Esophagus muscularis mucosa (tissue), 4 donors: Measurements from ENCODE around the gene TGM6. TPM values are rescaled to one million over a fixed set of nuclear protein-coding genes. Genes with fewer than 3 reads are reported as not detected.
A peak's percentile ranks its signal among the peaks of the same experiment; 100 is the strongest.

ENCODE experiments used
- DNase-seq: peaks from one replicate; pipeline ENCODE4 v3.0.0-alpha.2; 2017; ENCODE audit errors: extremely low spot score
- H3K27ac ChIP-seq, 4 donors: fragments of 200-600 bp; sonication (generic); replicated peaks in 1 of 4; 1 replicate in 3 of 4; 2 replicates in 1 of 4; pipeline ENCODE4 v1.5.1; 2016 to 2019; ENCODE audit warnings: mild to moderate bottlenecking in 1 of 4
- H3K27me3 ChIP-seq, 4 donors: fragments of 200-600 bp; sonication (generic); one replicate each; pipeline versions ENCODE4 v1.5.1 to v1.6.0; 2016 to 2019
- H3K36me3 ChIP-seq, 4 donors: fragments of 200-600 bp; sonication (generic); one replicate each; pipeline ENCODE4 v1.5.1; 2016 to 2019
- H3K4me1 ChIP-seq, 4 donors: fragments of 200-600 bp; sonication (generic); one replicate each; pipeline ENCODE4 v1.5.1; 2016 to 2019
- H3K4me3 ChIP-seq, 4 donors: fragments of 200-600 bp; sonication (generic); 1 replicate in 2 of 4; 2 replicates in 2 of 4; pipeline ENCODE4 v1.5.1; 2016 to 2019; ENCODE audit warnings: mild to moderate bottlenecking in 4 of 4, moderate library complexity in 1 of 4
- H3K9me3 ChIP-seq, 4 donors: fragments of 200-600 bp; sonication (generic); 1 replicate in 3 of 4; 2 replicates in 1 of 4; pipeline ENCODE4 v1.5.1; 2016 to 2019
- EP300 ChIP-seq: sonication (generic); formaldehyde crosslinking; IDR thresholded peaks from one replicate; pipeline ENCODE4 v1.6.1; 2017; ENCODE audit warnings: antibody characterized with exemption
- POLR2A ChIP-seq: fragments of 450-650 bp; IDR thresholded peaks from one replicate; pipeline ENCODE4 v1.6.1; 2017; ENCODE audit warnings: antibody characterized with exemption, moderate library complexity, mild to moderate bottlenecking, low read depth
- POLR2AphosphoS5 ChIP-seq, 2 donors: sonication (generic); formaldehyde crosslinking; IDR thresholded peaks; one replicate each; pipeline ENCODE4 v1.6.1; 2017; ENCODE audit warnings: antibody characterized with exemption in 2 of 2
- WGBS: methylation state at CpG from one replicate; pipeline ENCODE4 v1.1.5; 2018; 5-methylcytosine and 5-hydroxymethylcytosine counted together
- intact Hi-C: fragments of 100-400 bp; cut with DNase I; formaldehyde crosslinking; loops from one replicate; pipeline ENCODE4 v1.15.1; 2023
- total RNA-seq, 4 donors: library from RNA; depleted of rRNA; stranded (reverse); fragments of >200 nt; gene quantifications; one replicate each; pipeline versions ENCODE4 v1.1.0 to v1.2.1, GENCODE V29; 2016
- TF ChIP-seq, protein P1 (sequence below), 3 experiments: fragments of 200-600 bp in 2 of 3; fragments of 450-650 bp in 1 of 3; sonication (generic) in 2 of 3; IDR thresholded peaks; one replicate each; pipeline ENCODE4 v1.5.1; 2017 to 2019; ENCODE audit warnings: antibody characterized with exemption in 3 of 3, mild to moderate bottlenecking in 2 of 3, moderate library complexity in 1 of 3

Gene TGM6
- total RNA-seq, 4 donors from 2014 or later = not detected

DNA sequence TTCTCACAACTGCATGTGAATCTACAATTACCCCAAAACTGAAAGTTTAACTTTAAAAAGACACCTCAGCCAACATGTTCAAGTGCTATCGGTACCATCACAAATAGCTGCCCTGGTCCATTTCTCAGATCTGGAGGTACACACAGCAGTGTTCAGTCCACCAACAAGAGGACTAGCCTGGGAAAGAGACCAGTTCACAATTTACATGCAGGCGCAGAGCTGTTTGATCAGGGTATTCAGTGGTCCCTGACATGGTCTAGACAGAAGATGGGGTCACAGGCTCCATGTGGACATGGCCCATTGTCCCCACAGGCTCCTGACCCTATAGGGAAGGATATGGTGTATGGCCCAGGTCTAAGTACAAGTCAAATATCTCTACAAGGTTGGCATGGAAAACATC, 15.6 kb upstream of the TGM6 start:
- WGBS = 85% methylated on average over 2 of the region's 2 CpGs
- Histone ChIP-seq H3K4me1 (no peaks in the 10 kb centered on the region), H3K9me3 (peaks cover 0 to 24% (median 9%) of the 10 kb centered on the region in 4 donors), H3K27ac (no peak overlapping the region), H3K4me3 (no peak overlapping the region), H3K27me3 (peaks cover 0 to under 1% (median 0%) of the 10 kb centered on the region in 4 donors), H3K36me3 (no peaks in the 10 kb centered on the region)
- intact Hi-C loops = no loop called here
- TF ChIP-seq EP300 = no peak
- no peak for TF ChIP-seq POLR2AphosphoS5 (IDR thresholded peaks at IDR 0.05)
- TF ChIP-seq, protein P1, sequence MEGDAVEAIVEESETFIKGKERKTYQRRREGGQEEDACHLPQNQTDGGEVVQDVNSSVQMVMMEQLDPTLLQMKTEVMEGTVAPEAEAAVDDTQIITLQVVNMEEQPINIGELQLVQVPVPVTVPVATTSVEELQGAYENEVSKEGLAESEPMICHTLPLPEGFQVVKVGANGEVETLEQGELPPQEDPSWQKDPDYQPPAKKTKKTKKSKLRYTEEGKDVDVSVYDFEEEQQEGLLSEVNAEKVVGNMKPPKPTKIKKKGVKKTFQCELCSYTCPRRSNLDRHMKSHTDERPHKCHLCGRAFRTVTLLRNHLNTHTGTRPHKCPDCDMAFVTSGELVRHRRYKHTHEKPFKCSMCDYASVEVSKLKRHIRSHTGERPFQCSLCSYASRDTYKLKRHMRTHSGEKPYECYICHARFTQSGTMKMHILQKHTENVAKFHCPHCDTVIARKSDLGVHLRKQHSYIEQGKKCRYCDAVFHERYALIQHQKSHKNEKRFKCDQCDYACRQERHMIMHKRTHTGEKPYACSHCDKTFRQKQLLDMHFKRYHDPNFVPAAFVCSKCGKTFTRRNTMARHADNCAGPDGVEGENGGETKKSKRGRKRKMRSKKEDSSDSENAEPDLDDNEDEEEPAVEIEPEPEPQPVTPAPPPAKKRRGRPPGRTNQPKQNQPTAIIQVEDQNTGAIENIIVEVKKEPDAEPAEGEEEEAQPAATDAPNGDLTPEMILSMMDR (IDR thresholded peaks at IDR 0.05) = no peak
- no peak for TF ChIP-seq POLR2A
- DNase-seq = peak; percentile 82

DNA sequence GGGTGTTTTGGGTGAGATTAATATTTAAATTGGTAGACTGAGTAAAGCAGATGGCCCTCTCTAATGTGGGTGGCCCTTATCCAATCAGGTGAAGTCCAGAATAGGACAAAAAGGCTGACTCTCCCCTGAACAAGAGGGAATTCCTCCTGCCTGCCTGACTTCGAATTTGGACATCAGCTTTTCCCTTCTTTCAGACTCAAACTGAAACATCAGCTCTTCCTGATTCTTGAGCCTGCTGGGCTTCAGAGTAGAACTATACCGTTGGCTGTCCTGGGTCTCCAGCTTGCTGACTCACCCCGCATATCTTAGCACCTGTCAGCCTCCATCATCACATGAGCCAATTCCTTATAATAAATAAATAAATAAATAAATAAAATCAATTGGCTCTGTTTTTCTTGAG, 15.0 kb upstream of the TGM6 start:
- WGBS = 87% methylated on average over 3 of the region's 3 CpGs
- intact Hi-C loops = no loop called here
- Histone ChIP-seq H3K4me1 (no peaks in the 10 kb centered on the region), H3K27me3 (peaks cover 0 to 3% (median 0%) of the 10 kb centered on the region in 4 donors), H3K4me3 (no peak overlapping the region), H3K9me3 (peaks cover 0 to 19% (median 9%) of the 10 kb centered on the region in 4 donors), H3K36me3 (no peaks in the 10 kb centered on the region), H3K27ac (no peak overlapping the region)
- DNase-seq = peak; percentile 80
- no peak for TF ChIP-seq POLR2AphosphoS5 (IDR thresholded peaks at IDR 0.05)

DNA sequence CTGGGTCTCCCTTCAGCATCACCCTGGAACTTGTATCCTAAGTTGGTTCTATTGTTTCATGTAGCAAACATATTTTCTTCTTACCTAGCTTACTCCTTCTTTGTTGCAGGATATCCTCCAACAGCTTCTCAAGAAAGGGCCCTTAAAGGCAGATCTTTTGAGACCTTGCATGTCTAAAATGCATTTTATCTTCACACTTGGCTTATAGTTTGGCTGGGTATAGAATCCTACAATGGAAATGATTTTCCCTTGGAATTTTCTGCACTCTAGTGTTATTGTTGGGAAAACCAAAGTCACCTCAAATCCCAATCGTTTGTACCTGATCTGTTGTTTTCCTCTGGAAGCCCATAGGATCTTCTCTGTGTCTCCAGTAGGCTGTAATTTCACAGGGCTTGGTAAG, 12.1 kb upstream of the TGM6 start:
- H3K9me3 ChIP-seq = peaks cover 0 to 5% (median 0%) of the 10 kb centered on the region in 4 donors
- WGBS = 50% methylated on average over 1 of the region's 1 CpG
- TF ChIP-seq EP300 (no peak), POLR2A (no peak), POLR2AphosphoS5 (IDR thresholded peaks at IDR 0.05) (no peak)
- TF ChIP-seq, protein P1 (IDR thresholded peaks at IDR 0.05) = no peak
- intact Hi-C loops = no loop called here
- no peak overlapping the region for H3K4me3 ChIP-seq
- DNase-seq = no peak
- no peak overlapping the region for H3K27ac ChIP-seq
- H3K36me3 ChIP-seq = no peaks in the 10 kb centered on the region
- H3K4me1 ChIP-seq = no peaks in the 10 kb centered on the region
- H3K27me3 ChIP-seq = peaks cover 0 to 17% (median 0%) of the 10 kb centered on the region in 4 donors

DNA sequence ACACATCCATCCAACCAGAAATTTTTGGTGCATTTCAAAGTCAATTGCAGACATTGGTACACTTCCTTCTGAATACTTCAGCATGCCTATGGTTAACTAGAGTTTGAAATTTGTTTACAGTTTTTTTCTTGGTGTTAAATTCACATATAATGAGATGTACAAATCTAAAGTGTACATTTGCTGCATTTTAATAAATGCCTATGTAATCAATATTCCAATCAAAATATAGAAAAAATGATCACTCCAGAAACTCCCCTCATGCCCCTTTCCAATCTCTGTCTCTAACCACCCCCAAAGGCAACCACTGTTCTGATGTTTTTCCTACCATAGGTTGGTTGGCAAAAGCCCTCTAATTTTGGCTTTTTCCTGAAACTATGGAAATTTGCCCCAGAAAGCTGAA, 7.6 kb upstream of the TGM6 start:
- DNase-seq = no peak
- Histone ChIP-seq H3K4me1 (no peaks in the 10 kb centered on the region), H3K36me3 (no peaks in the 10 kb centered on the region), H3K27me3 (peaks cover 0 to 23% (median 0%) of the 10 kb centered on the region in 4 donors), H3K4me3 (no peak overlapping the region), H3K27ac (no peak overlapping the region), H3K9me3 (peaks cover 0 to 5% (median 0%) of the 10 kb centered on the region in 4 donors)
- intact Hi-C loops = no loop called here
- TF ChIP-seq, protein P1 (IDR thresholded peaks at IDR 0.05) = no peak
- no peak for TF ChIP-seq POLR2AphosphoS5 (IDR thresholded peaks at IDR 0.05)
- no peak for TF ChIP-seq EP300
- no peak for TF ChIP-seq POLR2A

DNA sequence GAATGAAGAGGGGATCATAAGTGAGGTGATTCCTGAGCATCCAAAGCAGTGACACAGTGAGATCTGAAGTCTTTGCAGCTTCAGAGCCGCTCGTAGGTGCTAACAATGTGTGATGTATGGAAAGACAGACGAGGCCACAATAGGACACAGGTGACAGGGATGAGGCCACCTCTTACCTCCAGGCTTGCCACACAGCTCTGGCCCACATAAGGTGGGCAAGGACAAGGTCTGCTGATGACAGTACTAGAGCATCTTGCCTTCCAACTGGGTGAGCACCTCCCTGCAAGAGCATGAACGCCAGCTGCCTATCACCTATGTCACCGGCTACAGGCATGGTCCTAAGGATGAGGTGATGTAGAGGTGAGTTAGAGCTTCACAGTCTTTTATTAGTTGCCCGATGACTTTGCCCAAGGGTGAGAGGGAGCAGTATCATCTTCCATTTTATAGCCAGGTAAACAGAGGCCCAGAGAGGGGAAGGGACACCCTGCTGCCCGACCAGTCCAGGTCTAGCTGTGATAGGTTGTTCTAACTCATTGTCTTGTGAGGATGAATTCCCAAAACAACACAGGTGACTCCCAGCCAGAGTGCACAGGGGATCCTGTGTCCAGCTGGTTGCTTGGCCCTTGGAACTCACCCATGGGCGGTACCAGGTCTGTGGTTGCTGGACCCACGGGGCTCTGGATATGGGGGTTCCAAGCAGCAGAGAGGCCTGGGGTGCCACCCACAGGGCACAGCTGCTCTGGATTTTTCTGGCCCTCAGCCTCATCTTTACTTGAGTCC, 6.2 kb upstream of the TGM6 start:
- peak; percentile 87 for DNase-seq
- Histone ChIP-seq H3K4me1 (no peaks in the 10 kb centered on the region), H3K4me3 (no peak overlapping the region), H3K27ac (no peak overlapping the region), H3K36me3 (no peaks in the 10 kb centered on the region), H3K9me3 (no peaks in the 10 kb centered on the region), H3K27me3 (peaks cover 0 to 23% (median 0%) of the 10 kb centered on the region in 4 donors)
- 85% methylated on average over 7 of the region's 9 CpGs for WGBS
- intact Hi-C loops = no loop called here
- TF ChIP-seq, protein P1 (IDR thresholded peaks at IDR 0.05) = no peak
- TF ChIP-seq EP300 (no peak), POLR2A (no peak), POLR2AphosphoS5 (IDR thresholded peaks at IDR 0.05) (no peak)
